GM18526 (cell line): Measurements from ENCODE around the gene CSNK1A1.

Experiments used
- POLR2A ChIP-seq: IDR thresholded peaks from 3 replicates; pipeline ENCODE4 v1.6.1; 2011; ENCODE audit not compliant: insufficient read length; ENCODE audit errors: extremely low read depth

CSNK1A1 gene

DNA sequence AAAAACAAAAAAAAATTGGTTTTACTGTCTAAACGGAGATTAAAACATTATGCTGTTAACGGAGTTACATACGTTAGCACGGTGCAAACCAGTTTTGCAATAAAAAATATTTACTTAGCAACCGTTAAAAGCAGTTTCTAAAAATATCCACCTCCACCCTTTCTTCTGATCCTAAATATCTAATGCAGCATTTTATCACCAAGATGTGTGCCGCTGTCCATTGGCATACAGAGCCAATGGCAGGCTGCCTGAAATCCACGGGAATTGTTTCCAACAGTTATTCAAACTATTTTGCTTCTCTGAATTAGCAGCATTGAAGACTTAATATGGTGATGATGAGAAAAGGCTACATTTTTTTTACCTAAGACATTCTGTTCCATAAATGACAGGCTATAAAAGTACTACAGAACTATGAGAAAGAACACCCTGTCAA, 61.6 kb downstream of the CSNK1A1 start:
- TF ChIP-seq POLR2A, result no peak

GRCh38 chr5:149488645-149489306, 62.5 kb downstream of the CSNK1A1 start:
- no peak for TF ChIP-seq POLR2A

DNA sequence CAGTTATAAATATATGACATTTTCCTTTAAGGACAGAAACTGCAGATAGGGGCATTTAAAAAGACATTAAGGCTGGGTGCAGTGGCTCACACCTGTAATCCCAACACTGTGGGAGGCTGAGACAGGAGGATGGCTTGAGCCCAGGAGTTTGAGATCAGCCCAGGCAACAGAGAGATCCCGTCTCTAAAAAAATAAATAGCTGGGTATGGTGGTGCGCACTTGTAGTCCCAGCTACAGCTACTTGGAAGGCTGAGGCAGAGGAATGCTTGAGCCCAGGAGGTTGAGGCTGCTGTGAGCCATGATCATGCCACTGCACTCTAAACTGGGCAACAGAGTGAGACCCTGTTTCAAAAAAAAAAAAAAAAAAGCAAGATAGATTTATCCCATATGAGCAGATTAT, 63.6 kb downstream of the CSNK1A1 start:
- no peak for TF ChIP-seq POLR2A

- no peak for TF ChIP-seq POLR2A
Observed at GRCh38 chr5:149486726-149487635, 64.3 kb downstream of the CSNK1A1 start.

DNA sequence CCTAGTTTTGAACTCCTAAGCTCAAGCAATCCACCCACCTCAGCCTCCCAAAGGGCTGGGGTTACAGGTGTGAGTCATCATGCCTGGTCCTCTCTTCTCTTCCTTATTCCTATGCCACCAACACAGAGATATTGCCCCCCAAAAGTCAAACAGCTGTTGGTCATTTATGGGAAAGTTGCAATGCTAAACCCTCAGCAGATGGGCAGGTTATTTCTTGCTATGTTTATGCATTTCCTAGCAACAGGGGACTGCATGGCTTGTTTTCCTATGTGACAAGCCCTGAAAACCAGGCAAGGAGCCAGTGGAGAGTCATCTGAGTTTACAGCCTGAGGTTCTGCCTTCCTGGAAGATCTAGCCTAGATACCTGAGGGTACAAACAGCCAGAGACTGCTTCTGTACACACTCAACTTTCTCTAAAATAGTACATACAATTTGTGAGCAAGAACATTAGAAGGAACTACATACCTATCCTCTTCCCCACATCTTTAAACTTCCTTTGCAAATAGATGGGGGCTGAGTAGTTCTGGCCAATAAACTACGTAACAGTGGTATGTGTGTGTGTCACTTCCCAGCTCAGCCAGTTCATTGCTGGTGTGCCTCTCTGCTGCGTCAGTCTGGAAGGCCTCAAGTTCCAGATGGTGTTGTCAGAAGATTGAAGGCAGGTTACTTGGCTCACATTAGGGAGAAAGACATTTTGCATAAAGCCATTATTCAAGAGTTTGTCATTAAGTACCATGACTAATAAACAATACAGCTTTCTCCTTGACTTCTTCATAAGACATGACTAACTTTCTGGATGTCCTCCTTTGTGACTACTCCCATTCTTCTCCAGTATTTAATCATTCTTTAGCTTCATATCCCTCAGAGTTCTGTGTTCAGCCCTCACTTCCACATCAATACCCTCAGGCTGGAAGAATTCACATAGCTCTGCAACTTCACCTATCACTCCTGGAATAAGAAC, 65.3 kb downstream of the CSNK1A1 start:
- no peak for TF ChIP-seq POLR2A

DNA sequence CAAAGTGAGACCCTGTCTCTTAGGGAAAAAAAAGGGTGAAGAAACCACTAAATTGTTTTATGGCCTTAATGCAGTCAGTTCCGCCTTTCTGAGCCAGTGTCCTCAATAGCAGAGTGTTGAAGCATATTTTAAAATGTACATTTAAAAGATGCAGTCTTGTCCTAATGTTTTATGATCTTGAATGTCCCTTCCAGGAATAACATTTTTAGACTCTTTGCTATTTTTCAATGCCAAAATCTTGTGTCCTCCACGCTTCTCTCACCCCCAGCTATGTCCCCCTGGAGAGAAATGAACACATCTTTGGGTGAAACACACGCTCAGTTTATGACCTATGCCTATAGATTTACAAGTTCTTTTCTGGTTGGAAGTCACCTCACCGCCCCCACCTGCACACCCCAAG, 69.8 kb downstream of the CSNK1A1 start:
- TF ChIP-seq POLR2A, result no peak

GRCh38 chr5:149478761-149479160, 72.5 kb downstream of the CSNK1A1 start:
- TF ChIP-seq POLR2A, result no peak

- no peak for TF ChIP-seq POLR2A
Observed at GRCh38 chr5:149475777-149476176, 75.5 kb downstream of the CSNK1A1 start.

DNA sequence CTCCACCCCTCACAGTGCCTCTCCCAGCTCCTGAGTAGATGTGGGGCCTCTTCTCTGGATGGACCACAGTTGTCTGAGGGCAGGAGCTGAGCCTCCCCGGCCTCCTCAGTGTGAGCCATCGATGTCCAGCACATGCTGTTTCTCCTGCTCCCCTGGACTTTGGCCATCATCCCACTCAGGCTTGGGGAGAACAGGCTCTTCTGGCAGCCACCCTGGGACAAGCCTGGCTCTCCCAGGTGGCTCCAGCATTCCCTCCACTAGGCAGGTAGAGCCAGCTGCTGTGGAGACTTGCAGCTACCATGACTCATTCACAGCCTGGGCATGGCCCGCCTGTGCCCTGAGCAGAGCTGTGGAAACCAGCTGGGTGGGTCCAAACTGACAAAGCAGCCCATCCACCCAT, 77.0 kb downstream of the CSNK1A1 start:
- TF ChIP-seq POLR2A, result no peak

- no peak for TF ChIP-seq POLR2A
Observed at GRCh38 chr5:149473441-149473840, 77.8 kb downstream of the CSNK1A1 start.

- TF ChIP-seq POLR2A, result no peak
Observed at GRCh38 chr5:149472399-149472798, 78.8 kb downstream of the CSNK1A1 start.

- no peak for TF ChIP-seq POLR2A
Observed at GRCh38 chr5:149471406-149472183, 79.6 kb downstream of the CSNK1A1 start.

- no peak for TF ChIP-seq POLR2A
Observed at GRCh38 chr5:149470942-149471341, 80.3 kb downstream of the CSNK1A1 start.

DNA sequence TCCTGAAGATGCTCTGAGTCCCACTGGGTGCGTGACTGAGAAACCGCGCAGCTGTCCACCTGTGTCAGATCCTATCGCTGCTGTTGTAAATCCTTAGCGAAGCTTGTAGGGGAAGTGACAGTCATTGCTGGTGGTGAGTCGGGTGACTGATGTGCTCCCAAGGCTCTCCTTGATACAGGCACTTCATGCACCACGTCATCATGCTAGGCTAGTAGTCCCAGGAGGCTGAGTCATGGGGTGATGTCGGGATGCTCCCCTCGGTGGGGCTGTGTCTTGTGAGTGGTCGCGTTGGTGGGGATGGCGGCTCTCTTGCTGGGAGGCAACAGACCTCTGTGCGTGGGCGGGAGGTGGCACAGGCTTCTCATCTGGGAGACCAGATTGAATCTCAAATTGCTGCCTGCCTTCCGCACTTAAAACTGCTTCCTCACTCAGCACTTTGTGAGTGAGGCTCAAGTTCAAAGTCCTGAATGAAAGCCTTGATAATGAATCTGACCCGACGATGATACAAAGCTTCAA, 84.7 kb downstream of the CSNK1A1 start:
- no peak for TF ChIP-seq POLR2A
